ENCODE results near the gene SRPRB. TPM values are rescaled to one million over a fixed set of nuclear protein-coding genes. Genes with fewer than 3 reads are reported as not detected.

SRPRB gene
- total RNA-seq, 1 donor from 2014 or later, result 22.9 TPM

DNA sequence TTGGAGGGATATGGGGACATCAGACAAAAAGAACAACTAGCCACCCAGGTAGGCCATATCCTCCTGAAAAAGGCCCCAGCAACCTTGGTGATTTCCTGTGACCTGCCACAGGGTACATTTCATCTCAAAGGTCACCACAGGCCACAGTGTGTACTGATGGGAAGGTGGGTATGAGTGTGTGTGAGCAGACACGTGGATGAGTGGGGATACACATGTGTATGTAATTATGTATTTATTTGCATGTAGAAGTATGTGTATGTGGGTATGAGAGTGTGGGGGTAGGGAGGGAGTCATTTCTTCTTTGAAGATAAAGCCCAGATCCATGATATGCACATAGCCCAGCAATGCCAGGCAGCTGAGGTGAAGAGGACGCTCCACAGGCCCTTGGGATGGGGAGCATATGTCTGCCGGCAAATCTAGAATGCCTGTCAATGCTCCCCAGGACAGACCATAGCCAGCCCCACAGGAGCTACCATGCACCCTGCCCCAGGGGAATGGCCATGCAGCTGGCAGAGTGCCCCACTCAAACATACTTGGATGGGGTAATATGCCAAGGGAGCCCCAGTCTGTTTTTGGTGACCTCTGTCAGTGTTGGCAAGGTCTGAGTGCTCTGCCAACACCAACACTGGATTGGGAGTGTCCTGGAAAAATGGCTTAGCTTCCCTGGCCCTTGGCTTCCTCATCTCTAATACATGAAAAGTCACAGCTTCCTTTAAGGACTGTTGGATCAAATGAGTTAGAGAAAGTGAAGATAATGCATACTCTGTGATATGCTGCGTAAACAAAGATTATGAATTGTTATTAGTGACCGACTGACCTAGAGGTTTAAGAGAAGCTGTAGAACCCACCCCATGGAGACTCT lies 47.7 kb downstream of the SRPRB start:
- no peaks in the 10 kb centered on the region for H3K9me3 Mint-ChIP-seq (ENCODE audit: unreplicated experiment)
- H3K36me3 Mint-ChIP-seq (ENCODE audit: low read depth, unreplicated experiment), result no peaks in the 10 kb centered on the region
- H3K4me3 Mint-ChIP-seq (ENCODE audit: unreplicated experiment), result no peak overlapping the region
- H3K27me3 Mint-ChIP-seq (ENCODE audit: unreplicated experiment), result peaks cover 6% of the 10 kb centered on the region
- peaks cover 9% of the 10 kb centered on the region for H3K4me1 Mint-ChIP-seq (ENCODE audit: unreplicated experiment)
- no peak for TF ChIP-seq CTCF (IDR thresholded peaks at IDR 0.05; ENCODE audit: unreplicated experiment)
- no peak for DNase-seq (ENCODE audit: low spot score)
- no peak overlapping the region for H3K27ac Mint-ChIP-seq (ENCODE audit: unreplicated experiment)

DNA sequence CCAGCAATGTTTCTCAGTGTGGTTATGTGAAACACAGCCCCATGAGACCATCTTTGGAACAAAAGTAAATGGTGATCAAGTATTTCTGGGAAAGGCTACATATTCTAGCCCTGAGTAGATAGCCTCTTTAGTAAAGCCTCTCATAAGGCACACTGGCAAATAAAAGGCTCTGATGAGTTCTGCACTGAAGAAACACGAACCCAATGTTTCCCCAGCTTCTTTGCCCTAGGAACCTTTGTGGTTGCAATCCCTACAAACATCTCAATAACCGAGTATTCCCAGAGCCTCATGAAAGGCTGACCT lies 48.3 kb downstream of the SRPRB start:
- Mint-ChIP-seq H3K9me3 (ENCODE audit: unreplicated experiment) (no peaks in the 10 kb centered on the region), H3K27ac (ENCODE audit: unreplicated experiment) (no peak overlapping the region), H3K27me3 (ENCODE audit: unreplicated experiment) (peaks cover 9% of the 10 kb centered on the region), H3K4me3 (ENCODE audit: unreplicated experiment) (no peak overlapping the region), H3K36me3 (ENCODE audit: low read depth, unreplicated experiment) (no peaks in the 10 kb centered on the region), H3K4me1 (ENCODE audit: unreplicated experiment) (peaks cover 9% of the 10 kb centered on the region)
- DNase-seq (ENCODE audit: low spot score), result no peak
- TF ChIP-seq CTCF (IDR thresholded peaks at IDR 0.05; ENCODE audit: unreplicated experiment), result no peak

- DNase-seq (ENCODE audit: low spot score), result no peak
- H3K9me3 Mint-ChIP-seq (ENCODE audit: unreplicated experiment), result no peaks in the 10 kb centered on the region
- H3K4me3 Mint-ChIP-seq (ENCODE audit: unreplicated experiment), result no peak overlapping the region
- peaks cover 9% of the 10 kb centered on the region for H3K27me3 Mint-ChIP-seq (ENCODE audit: unreplicated experiment)
- TF ChIP-seq CTCF (IDR thresholded peaks at IDR 0.05; ENCODE audit: unreplicated experiment), result no peak
- no peak overlapping the region for H3K27ac Mint-ChIP-seq (ENCODE audit: unreplicated experiment)
- no peaks in the 10 kb centered on the region for H3K36me3 Mint-ChIP-seq (ENCODE audit: low read depth, unreplicated experiment)
- peaks cover 9% of the 10 kb centered on the region for H3K4me1 Mint-ChIP-seq (ENCODE audit: unreplicated experiment)
These were observed 48.8 kb downstream of the SRPRB start for GRCh38 chr3:133854264-133855001.

GRCh38 chr3:133855002-133855370 lies 49.4 kb downstream of the SRPRB start:
- no peak for DNase-seq (ENCODE audit: low spot score)
- H3K27me3 Mint-ChIP-seq (ENCODE audit: unreplicated experiment), result peaks cover 9% of the 10 kb centered on the region
- no peaks in the 10 kb centered on the region for H3K36me3 Mint-ChIP-seq (ENCODE audit: low read depth, unreplicated experiment)
- no peak overlapping the region for H3K4me3 Mint-ChIP-seq (ENCODE audit: unreplicated experiment)
- H3K27ac Mint-ChIP-seq (ENCODE audit: unreplicated experiment), result no peak overlapping the region
- no peaks in the 10 kb centered on the region for H3K9me3 Mint-ChIP-seq (ENCODE audit: unreplicated experiment)
- no peak for TF ChIP-seq CTCF (IDR thresholded peaks at IDR 0.05; ENCODE audit: unreplicated experiment)
- peaks cover 9% of the 10 kb centered on the region for H3K4me1 Mint-ChIP-seq (ENCODE audit: unreplicated experiment)

- Mint-ChIP-seq H3K4me3 (ENCODE audit: unreplicated experiment) (no peak overlapping the region), H3K36me3 (ENCODE audit: low read depth, unreplicated experiment) (no peaks in the 10 kb centered on the region), H3K27me3 (ENCODE audit: unreplicated experiment) (peaks cover 9% of the 10 kb centered on the region), H3K27ac (ENCODE audit: unreplicated experiment) (no peak overlapping the region), H3K4me1 (ENCODE audit: unreplicated experiment) (peaks cover 9% of the 10 kb centered on the region), H3K9me3 (ENCODE audit: unreplicated experiment) (no peaks in the 10 kb centered on the region)
- DNase-seq (ENCODE audit: low spot score), result no peak
- TF ChIP-seq CTCF (IDR thresholded peaks at IDR 0.05; ENCODE audit: unreplicated experiment), result no peak
These were observed 50.2 kb downstream of the SRPRB start for GRCh38 chr3:133855772-133856171.
